GM13976 (cell line): ENCODE measurements around the gene PSEN2.
"Not testable (repeated sequence)": the region's sequence is repeated elsewhere in the genome, so short reads cannot be mapped to it uniquely, and the experiment has no call there.

ENCODE experiments used
- DNase-seq: peaks from one replicate; pipeline ENCODE4 v3.0.0; 2012; ENCODE audit warnings: low spot score
- CTCF ChIP-seq: IDR thresholded peaks from 2 replicates; pipeline ENCODE4 v1.5.1; 2012; ENCODE audit warnings: borderline replicate concordance, mild to moderate bottlenecking; ENCODE audit not compliant: insufficient read depth; ENCODE audit errors: extremely low read depth, missing control alignments, control extremely low read depth
- in situ Hi-C: fragments of 300-500 bp; cut with MboI; formaldehyde crosslinking; loops from one replicate; pipeline ENCODE4 v1.12.0; 2022; ENCODE audit warnings: low sequenced_read_pairs, mixed read lengths, inconsistent platforms; ENCODE audit not compliant: unreplicated experiment

The PSEN2 gene

GRCh38 chr1:226826479-226827261 is 43.7 kb upstream of the PSEN2 start:
- in situ Hi-C loops, result loop anchor here (5.0 kb wide), 1 partner anchor 189 kb away; no protein-coding TSS in a partner anchor
- DNase-seq, result no peak
- no peak for TF ChIP-seq CTCF

- TF ChIP-seq CTCF, result no peak
- in situ Hi-C loops, result loop anchor here (5.0 kb wide), 1 partner anchor 190 kb away; no protein-coding TSS in a partner anchor
- DNase-seq, result peak; percentile 39
Observed at GRCh38 chr1:226827458-226827857, 43.0 kb upstream of the PSEN2 start.

- peak; percentile 93 for DNase-seq
- in situ Hi-C loops, result loop anchor here (5.0 kb wide), 1 partner anchor 191 kb away; no protein-coding TSS in a partner anchor
- peak; percentile 85 for TF ChIP-seq CTCF
Observed at GRCh38 chr1:226827968-226828513, 42.4 kb upstream of the PSEN2 start.

GRCh38 chr1:226829105-226829504 is 41.3 kb upstream of the PSEN2 start:
- in situ Hi-C loops, result loop anchor here (5.0 kb wide), 1 partner anchor 192 kb away; no protein-coding TSS in a partner anchor

GRCh38 chr1:226831953-226832352 is 38.5 kb upstream of the PSEN2 start:
- in situ Hi-C loops, result no loop called here
- TF ChIP-seq CTCF, result no peak
- no peak for DNase-seq

More at GRCh38 chr1:226829105-226829504, 41.3 kb upstream of the PSEN2 start:
- TF ChIP-seq CTCF, result no peak
- no peak for DNase-seq

- no peak for TF ChIP-seq CTCF
- DNase-seq, result no peak
- in situ Hi-C loops, result no loop called here
Observed at GRCh38 chr1:226832613-226833012, 37.8 kb upstream of the PSEN2 start.

- in situ Hi-C loops, DNase-seq: not testable (repeated sequence)
Observed at GRCh38 chr1:226834179-226834578, 36.2 kb upstream of the PSEN2 start.

- in situ Hi-C loops, DNase-seq: not testable (repeated sequence)
Observed at GRCh38 chr1:226835396-226835795, 35.0 kb upstream of the PSEN2 start.

- DNase-seq, in situ Hi-C loops: not testable (repeated sequence)
Observed at GRCh38 chr1:226837966-226838365, 32.5 kb upstream of the PSEN2 start.
